GM12874 (cell line): ENCODE measurements around the gene LDB2.

Experiments
- CTCF ChIP-seq: IDR thresholded peaks from 2 replicates; pipeline ENCODE4 v1.5.1; 2011; ENCODE audit warnings: low read depth, mild to moderate bottlenecking, control low read depth, low read length, moderate library complexity; ENCODE audit not compliant: insufficient read depth

Gene LDB2

GRCh38 chr4:16720761-16721160, 177.7 kb downstream of the LDB2 start:
- no peak for TF ChIP-seq CTCF

GRCh38 chr4:16717266-16717970, 181.0 kb downstream of the LDB2 start:
- no peak for TF ChIP-seq CTCF

- no peak for TF ChIP-seq CTCF
Observed at GRCh38 chr4:16715482-16715881, 183.0 kb downstream of the LDB2 start.

- no peak for TF ChIP-seq CTCF
Observed at GRCh38 chr4:16714191-16714590, 184.3 kb downstream of the LDB2 start.

- TF ChIP-seq CTCF: no peak
Observed at GRCh38 chr4:16713696-16714095, 184.7 kb downstream of the LDB2 start.

- TF ChIP-seq CTCF: no peak
Observed at GRCh38 chr4:16713271-16713670, 185.2 kb downstream of the LDB2 start.

GRCh38 chr4:16710198-16710597, 188.2 kb downstream of the LDB2 start:
- no peak for TF ChIP-seq CTCF
